ENCODE measurements around the gene RAMP1. TPM values are rescaled to one million over a fixed set of nuclear protein-coding genes. Genes with fewer than 3 reads are reported as not detected.
A peak's percentile ranks its signal among the peaks of the same experiment; 100 is the strongest.

RAMP1 gene
- total RNA-seq, 1 donor: 35.0 TPM

- no peak for DNase-seq (ENCODE audit: low read depth)
- TF ChIP-seq CTCF (IDR thresholded peaks at IDR 0.05; ENCODE audit: insufficient read depth, low read depth, low read length): no peak
Measured at GRCh38 chr2:237900891-237901831, 41.7 kb downstream of the RAMP1 start.

DNA sequence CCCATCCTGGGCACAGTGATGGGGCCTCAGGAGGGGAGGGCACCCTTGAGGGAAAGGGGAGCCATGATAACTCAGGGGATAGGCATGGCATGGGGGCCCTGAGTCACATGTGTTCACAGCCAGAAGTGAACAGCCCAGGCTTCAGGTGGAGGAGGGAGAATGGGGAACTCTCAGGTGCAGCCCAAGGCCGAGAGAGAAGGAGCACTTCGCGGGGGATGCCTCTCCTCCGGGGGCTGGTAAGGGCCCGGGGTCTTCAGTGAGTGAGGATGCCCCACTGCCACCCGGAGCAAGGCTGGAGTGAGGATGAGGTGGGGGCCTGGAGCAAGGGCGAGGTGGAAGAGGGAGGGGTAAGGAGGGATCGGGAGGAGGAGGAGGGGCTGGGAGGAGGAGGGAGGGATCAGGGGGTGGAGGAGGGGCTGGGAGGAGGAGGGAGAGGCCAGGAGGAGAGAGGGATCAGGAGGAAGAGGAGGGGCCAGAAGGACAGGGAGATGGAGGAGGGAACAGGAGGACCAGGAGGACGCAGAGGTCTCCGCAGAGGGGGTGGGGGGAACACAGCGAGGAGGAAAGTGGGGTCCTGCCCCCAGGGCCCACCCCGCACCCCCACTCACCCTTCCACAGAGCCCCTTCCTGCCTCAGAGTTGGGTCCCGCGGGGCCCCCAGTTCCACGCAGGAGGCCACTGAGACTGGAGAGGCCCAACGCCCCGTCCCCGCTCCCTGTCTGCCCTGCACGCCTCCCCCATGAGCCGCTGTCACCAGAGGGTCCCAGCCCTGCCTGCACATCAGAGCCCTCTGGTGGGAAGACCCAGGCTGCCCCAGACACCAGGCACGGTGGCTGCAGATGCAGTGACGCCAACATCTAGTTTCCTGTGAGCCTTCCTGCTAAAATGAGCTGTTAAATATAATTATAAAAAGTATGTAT is 42.8 kb downstream of the RAMP1 start:
- no peak for TF ChIP-seq CTCF (IDR thresholded peaks at IDR 0.05; ENCODE audit: insufficient read depth, low read depth, low read length)
- DNase-seq (ENCODE audit: low read depth): no peak

More at GRCh38 chr2:237900891-237901831, 41.7 kb downstream of the RAMP1 start:
- H3K4me3 ChIP-seq (ENCODE audit: low read depth, low read length): no peak overlapping the region

DNA sequence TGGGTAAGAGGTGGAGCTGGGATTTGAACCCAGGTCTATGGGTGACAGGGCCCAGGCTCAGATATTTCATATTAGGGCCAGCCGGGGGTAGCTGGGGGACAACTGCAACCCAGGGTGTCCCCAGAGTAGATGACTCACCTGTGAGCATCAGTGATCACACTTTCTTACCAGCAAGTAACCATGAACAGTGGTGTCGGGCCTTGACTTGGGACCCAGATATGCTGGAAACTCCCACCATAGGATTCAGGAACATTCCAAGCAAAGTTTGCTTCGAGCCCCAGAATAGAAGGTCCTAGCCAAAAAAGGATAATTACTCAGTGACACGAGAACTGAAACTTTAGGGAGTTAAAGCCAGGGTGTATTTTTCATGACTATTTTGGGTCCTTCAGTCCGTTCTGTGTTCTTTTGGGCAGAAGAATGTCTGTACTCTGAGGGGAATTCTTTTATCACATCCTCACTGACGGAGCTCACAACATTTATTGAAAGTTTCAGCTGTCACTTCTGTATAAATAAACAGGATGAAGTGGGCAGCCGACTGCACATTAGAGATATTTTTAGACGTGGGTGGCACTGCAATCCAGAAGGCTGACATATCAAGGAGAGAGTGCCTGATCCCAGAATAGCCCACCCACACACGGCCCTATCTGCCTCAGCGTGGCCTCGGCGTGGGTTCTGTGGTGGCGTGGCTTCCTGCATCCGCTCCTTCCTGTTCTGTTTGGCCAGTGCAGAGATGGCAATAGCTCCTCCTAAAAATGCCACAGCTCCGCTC is 45.6 kb downstream of the RAMP1 start:
- peak; percentile 55 for DNase-seq (ENCODE audit: low read depth)
- TF ChIP-seq CTCF (IDR thresholded peaks at IDR 0.05; ENCODE audit: insufficient read depth, low read depth, low read length): no peak
- H3K4me3 ChIP-seq (ENCODE audit: low read depth, low read length): no peak overlapping the region

More for the DNA sequence above, 42.8 kb downstream of the RAMP1 start:
- no peak overlapping the region for H3K4me3 ChIP-seq (ENCODE audit: low read depth, low read length)

DNA sequence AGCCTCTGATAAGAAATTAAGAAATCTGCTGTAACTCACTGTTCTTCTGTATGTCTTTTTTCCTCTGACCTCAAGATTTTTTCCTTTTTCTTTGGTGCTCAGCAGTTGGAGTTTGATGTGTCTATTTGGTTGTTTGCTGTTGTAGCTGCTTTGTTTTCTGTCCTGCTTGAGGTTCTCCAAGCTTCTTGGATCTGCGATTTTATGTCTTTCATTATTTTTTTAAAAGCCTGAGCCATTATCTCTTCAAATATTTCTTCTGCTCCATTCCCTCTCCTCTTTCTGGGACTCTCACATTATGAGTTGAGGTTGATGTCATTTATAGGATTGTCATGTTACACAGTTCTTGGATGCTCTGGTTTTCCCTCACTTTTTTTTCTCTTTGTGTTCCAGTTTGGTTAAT is 47.7 kb downstream of the RAMP1 start:
- H3K4me3 ChIP-seq (ENCODE audit: low read depth, low read length): no peak overlapping the region
- no peak for DNase-seq (ENCODE audit: low read depth)
- no peak for TF ChIP-seq CTCF (IDR thresholded peaks at IDR 0.05; ENCODE audit: insufficient read depth, low read depth, low read length)

- no peak for TF ChIP-seq CTCF (IDR thresholded peaks at IDR 0.05; ENCODE audit: insufficient read depth, low read depth, low read length)
- H3K4me3 ChIP-seq (ENCODE audit: low read depth, low read length): no peak overlapping the region
- DNase-seq (ENCODE audit: low read depth): no peak
Measured at GRCh38 chr2:237909075-237909695, 49.8 kb downstream of the RAMP1 start.
